K562 (cell line): ENCODE results near the gene UIMC1. TPM values are rescaled to one million over a fixed set of nuclear protein-coding genes. Genes with fewer than 3 reads are reported as not detected.
"Not testable (repeated sequence)": the region's sequence is repeated elsewhere in the genome, so short reads cannot be mapped to it uniquely, and the experiment has no call there.

ENCODE experiments used
- ATAC-seq: fragments of 200-7000 bp; cut with Tn5 transposase; 3 replicates; pipeline ENCODE4 v1.9.1; 2020; ENCODE audit warnings: moderate library complexity
- BruUV-seq: library from RNA; stranded (reverse); fragments of 400-500 nt; replicated peaks from 2 replicates; lab custom pipeline; 2021; lab: Mats Ljungman, UMichigan
- CTCF ChIA-PET: fragments of 300-600 bp; formaldehyde crosslinking; extraction: SDS; loops from one replicate; lab custom pipeline; 2021; ENCODE audit warnings: low intra/inter-chr PET ratio; lab: Yijun Ruan, JAX
- POLR2A ChIA-PET: fragments of 300-600, 350-650 bp; sonication (Branson Sonifier 250); formaldehyde crosslinking; extraction: SDS; loops from one replicate; lab custom pipeline; 2021; ENCODE audit warnings: antibody characterized with exemption, inconsistent platforms; lab: Yijun Ruan, JAX
- DNase-seq, 4 experiments: peaks; one replicate each; pipeline versions ENCODE4 v3.0.0 to v3.0.0-alpha.2; 2011 to 2018; ENCODE audit warnings: low spot score in 3 of 4, mixed read lengths in 3 of 4; ENCODE audit errors: extremely low read depth in 1 of 4
- FAIRE-seq: peaks from 2 replicates; lab custom pipeline; 2011; peaks lifted over from hg19 to GRCh38; lab: Jason Lieb, UNC
- H2AFZ ChIP-seq: 2 replicates; pipeline ENCODE4 v1.6.0; 2011; ENCODE audit warnings: low read depth, low read length, control low read depth, inconsistent platforms
- H3K27ac ChIP-seq: fragments of 200-600 bp; 3 replicates; pipeline ENCODE4 v1.8.0; 2011; ENCODE audit warnings: low read depth, mild to moderate bottlenecking, control low read depth, inconsistent platforms, low read length, moderate library complexity, mixed read lengths; ENCODE audit errors: extremely low read depth
- H3K27me3 ChIP-seq, 2 experiments: fragments of 300-600 bp in 1 of 2; 2 replicates in 1 of 2; 3 replicates in 1 of 2; pipeline versions ENCODE4 v1.6.0 to v1.8.0; 2011; ENCODE audit warnings: inconsistent platforms in 2 of 2, low read length in 2 of 2, mild to moderate bottlenecking in 1 of 2, mixed read lengths in 1 of 2, moderate library complexity in 1 of 2; ENCODE audit not compliant: control insufficient read depth in 2 of 2, insufficient read depth in 2 of 2
- H3K36me3 ChIP-seq: fragments of 300-600 bp; 3 replicates; pipeline ENCODE4 v1.8.0; 2011; ENCODE audit warnings: mild to moderate bottlenecking, low read length, inconsistent platforms; ENCODE audit not compliant: control insufficient read depth, insufficient read depth
- H3K4me1 ChIP-seq, 2 experiments: fragments of 200-600 bp in 1 of 2; replicated peaks in 1 of 2; 2 replicates in 1 of 2; 3 replicates in 1 of 2; pipeline versions ENCODE4 v1.5.1 to v1.8.0; 2011; ENCODE audit warnings: inconsistent platforms in 2 of 2, low read length in 2 of 2, mild to moderate bottlenecking in 1 of 2, mixed read lengths in 1 of 2, moderate library complexity in 1 of 2; ENCODE audit not compliant: control insufficient read depth in 2 of 2, insufficient read depth in 2 of 2
- H3K4me2 ChIP-seq: 2 replicates; pipeline ENCODE4 v1.6.1; 2011; ENCODE audit warnings: low read length, control low read depth, inconsistent platforms, mixed read lengths; ENCODE audit not compliant: insufficient read depth
- H3K4me3 ChIP-seq: fragments of 200-600 bp; sonication (generic), shearing (Covaris generic); 2 replicates; pipeline ENCODE4 v1.5.1; 2016; ENCODE audit warnings: control low read depth, inconsistent platforms
- H3K79me2 ChIP-seq: fragments of 200-600 bp; 3 replicates; pipeline ENCODE4 v1.8.0; 2011; ENCODE audit warnings: low read length, inconsistent platforms; ENCODE audit not compliant: control insufficient read depth, insufficient read depth
- H3K9ac ChIP-seq, 2 experiments: 2 replicates each; pipeline versions ENCODE4 v1.6.0 to v1.6.1; 2011; ENCODE audit warnings: low read depth in 2 of 2, low read length in 2 of 2, control low read depth in 1 of 2, inconsistent platforms in 1 of 2, mild to moderate bottlenecking in 1 of 2, mixed read lengths in 1 of 2; ENCODE audit not compliant: insufficient read depth in 1 of 2
- H3K9me1 ChIP-seq: one replicate; pipeline ENCODE4 v1.6.0; 2011; ENCODE audit warnings: inconsistent platforms, mild to moderate bottlenecking, low read length, moderate library complexity; ENCODE audit not compliant: control insufficient read depth, insufficient read depth
- H3K9me3 ChIP-seq: replicated peaks from 2 replicates; pipeline ENCODE4 v1.5.1; 2011; ENCODE audit warnings: low read depth, low read length, inconsistent platforms; ENCODE audit not compliant: control insufficient read depth, insufficient read depth
- H4K20me1 ChIP-seq: replicated peaks from 2 replicates; pipeline ENCODE4 v1.6.1; 2011; ENCODE audit warnings: low read length, inconsistent platforms, mixed read lengths; ENCODE audit not compliant: control insufficient read depth, insufficient read depth
- CBX1 ChIP-seq: sonication (generic); IDR thresholded peaks from 2 replicates; pipeline ENCODE4 v1.6.1; 2016; ENCODE audit warnings: antibody characterized with exemption, low read depth, mild to moderate bottlenecking
- EGR1 ChIP-seq: fragments of 450-650 bp; conservative IDR thresholded peaks from 2 replicates; pipeline ENCODE4 v1.6.1; 2017; ENCODE audit warnings: mild to moderate bottlenecking
- HEY1 ChIP-seq: fragments of 250-450 bp; sonication (Bioruptor Pico); IDR thresholded peaks from 2 replicates; pipeline ENCODE4 v1.5.0; 2020; ENCODE audit warnings: mild to moderate bottlenecking, moderate library complexity, borderline replicate concordance
- KLF6 ChIP-seq: fragments of 250-450 bp; sonication (Bioruptor Pico); IDR thresholded peaks from 2 replicates; pipeline ENCODE4 v1.4.0; 2020; ENCODE audit warnings: mild to moderate bottlenecking, moderate library complexity, borderline replicate concordance
- ZNF263 ChIP-seq: sonication (generic); formaldehyde crosslinking; IDR thresholded peaks from 2 replicates; pipeline ENCODE4 v1.8.0; 2022; ENCODE audit warnings: mild to moderate bottlenecking, missing genetic modification reagents, borderline replicate concordance
- ZNF583 ChIP-seq: fragments of 250-450 bp; sonication (Bioruptor Pico); IDR thresholded peaks from 2 replicates; pipeline ENCODE4 v1.4.0; 2020
- WGBS: fragments of 100-300 bp; shearing (Covaris generic); methylation state at CpG from one replicate; pipeline ENCODE4 v1.1.6; 2016; ENCODE audit warnings: low coverage, mixed read lengths; ENCODE audit not compliant: insufficient coverage; ENCODE audit errors: missing lambda C conversion rate; 5-methylcytosine and 5-hydroxymethylcytosine counted together
- in situ Hi-C: fragments of 300-500 bp; cut with MboI; formaldehyde crosslinking; loops from 4 replicates; pipeline ENCODE4 v1.15.0; 2018; ENCODE audit warnings: inconsistent platforms, mixed read lengths
- intact Hi-C: fragments of 100-400 bp; cut with micrococcal nuclease; formaldehyde crosslinking; loops from 2 replicates; pipeline ENCODE4 v1.14.2; 2022
- polyA plus RNA-seq, 8 experiments: library from polyadenylated mRNA; depleted of rRNA in 4 of 8; stranded (reverse) in 5 of 8; unstranded in 3 of 8; fragments of >200 nt; fragmentation: Nextera tagmentation in 2 of 8; fragmentation: Illumina TruSeq in 1 of 8; extraction: Ambion mirVana in 2 of 8; extraction: Trizol in 1 of 8; gene quantifications; 2 replicates each; pipeline versions ENCODE4 v1.2.1 to v1.2.3, GENCODE V29; 2011 to 2014; ENCODE audit warnings: inconsistent platforms in 1 of 8, missing spikeins in 1 of 8
- total RNA-seq, 7 experiments: library from RNA; depleted of rRNA in 6 of 7; stranded (reverse); fragments of >200 nt in 6 of 7; fragmentation: Illumina TruSeq in 2 of 7; extraction: Trizol in 2 of 7; gene quantifications; 2 replicates each; pipeline versions ENCODE4 v1.2.1 to v1.2.3, GENCODE V29; 2011 to 2021; ENCODE audit warnings: low replicate concordance in 1 of 7
- TF ChIP-seq, protein P1 (sequence below): fragments of 250-450 bp; sonication (Bioruptor Pico); IDR thresholded peaks from 2 replicates; pipeline ENCODE4 v1.5.1; 2021; ENCODE audit warnings: mild to moderate bottlenecking

The UIMC1 gene
- total and polyA plus RNA-seq, 9 of the 15 experiments (the other 6 are each of a cell fraction or from before 2014, with no cell fraction given): 14.9 to 51.7 (median 36.8) TPM

GRCh38 chr5:176870644-176871043 lies 135.9 kb downstream of the UIMC1 start:
- TF ChIP-seq EGR1: peak; percentile 33
- intact Hi-C loops, H3K79me2 ChIP-seq, H3K9me1 ChIP-seq, BruUV-seq, H3K9me3 ChIP-seq, H3K27ac ChIP-seq, FAIRE-seq, in situ Hi-C loops, H3K4me2 ChIP-seq, ATAC-seq, DNase-seq, H3K4me3 ChIP-seq, CTCF ChIA-PET, H2AFZ ChIP-seq, H3K36me3 ChIP-seq: not testable (repeated sequence)
- POLR2A ChIA-PET: interaction anchor here (0.6 to 1.0 kb wide), 4 partner anchors 23 to 77 kb away, joined by 3 to 4 read pairs (median 4); partner anchors contain the start of gene HK3
- Histone ChIP-seq H3K27me3 (peaks cover 30 to 64% of the 10 kb centered on the region in 2 experiments), H4K20me1 (peaks cover 23% of the 10 kb centered on the region), H3K9ac (0 out of 4 replicates have a peak overlapping the region, but pooled peaks of 1 of the 2 experiments have one; percentile 64), H3K4me1 (peaks cover 5 to 58% of the 10 kb centered on the region in 2 experiments; a peak in 4 of 5 replicates)
- 3% methylated on average over 8 of the region's 10 CpGs for WGBS

GRCh38 chr5:176870110-176870591 lies 136.4 kb downstream of the UIMC1 start:
- H3K27me3 ChIP-seq: peaks cover 31 to 64% of the 10 kb centered on the region in 2 experiments
- H3K27ac ChIP-seq: no peak overlapping the region
- intact Hi-C loops (no loop called here), in situ Hi-C loops (no loop called here)
- peaks cover 4% of the 10 kb centered on the region for H3K9me1 ChIP-seq
- peak overlapping the region in 1 of 2 experiments; percentile 64; a peak in 1 of 4 replicates for H3K9ac ChIP-seq
- CTCF ChIA-PET: no interaction called here
- peak overlapping the region; percentile 18; the same call in 1 of the 2 replicates for H3K4me2 ChIP-seq
- H2AFZ ChIP-seq: no peak overlapping the region
- peaks cover 28% of the 10 kb centered on the region for H4K20me1 ChIP-seq
- no peaks in the 10 kb centered on the region for H3K36me3 ChIP-seq
- FAIRE-seq (peak; percentile 88), DNase-seq (peak; percentile 84 to 85 (median 85)), ATAC-seq (peak; percentile 96)
- no peaks in the 10 kb centered on the region for H3K9me3 ChIP-seq
- POLR2A ChIA-PET: interaction anchor here (0.6 to 1.0 kb wide), 4 partner anchors 23 to 78 kb away, joined by 3 to 4 read pairs (median 4); partner anchors contain the start of gene HK3
- 32% methylated on average over 14 of the region's 17 CpGs for WGBS
- BruUV-seq: no TSS peak
- no peak overlapping the region for H3K4me3 ChIP-seq
- H3K79me2 ChIP-seq: no peaks in the 10 kb centered on the region
- peaks cover 5 to 56% of the 10 kb centered on the region in 2 experiments; a peak in 4 of 5 replicates for H3K4me1 ChIP-seq
- TF ChIP-seq ZNF263 (CRISPR knock-in tag) (no peak; the same call in 1 of the 2 replicates), KLF6 (CRISPR knock-in tag) (no peak), ZNF583 (CRISPR knock-in tag) (no peak), CBX1 (no peak), HEY1 (CRISPR knock-in tag) (no peak)
- TF ChIP-seq, protein P1, sequence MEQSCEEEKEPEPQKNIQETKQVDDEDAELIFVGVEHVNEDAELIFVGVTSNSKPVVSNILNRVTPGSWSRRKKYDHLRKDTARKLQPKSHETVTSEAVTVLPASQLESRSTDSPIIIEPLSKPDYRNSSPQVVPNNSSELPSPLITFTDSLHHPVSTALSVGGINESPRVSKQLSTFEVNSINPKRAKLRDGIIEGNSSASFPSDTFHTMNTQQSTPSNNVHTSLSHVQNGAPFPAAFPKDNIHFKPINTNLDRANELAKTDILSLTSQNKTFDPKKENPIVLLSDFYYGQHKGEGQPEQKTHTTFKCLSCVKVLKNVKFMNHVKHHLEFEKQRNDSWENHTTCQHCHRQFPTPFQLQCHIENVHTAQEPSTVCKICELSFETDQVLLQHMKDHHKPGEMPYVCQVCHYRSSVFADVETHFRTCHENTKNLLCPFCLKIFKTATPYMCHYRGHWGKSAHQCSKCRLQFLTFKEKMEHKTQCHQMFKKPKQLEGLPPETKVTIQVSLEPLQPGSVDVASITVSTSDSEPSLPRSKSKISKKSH (CRISPR knock-in tag): no peak
